Measurements from ENCODE around the gene RIPK4.
"Not testable (repeated sequence)": the region's sequence is repeated elsewhere in the genome, so short reads cannot be mapped to it uniquely, and the experiment has no call there.

The RIPK4 gene

DNA sequence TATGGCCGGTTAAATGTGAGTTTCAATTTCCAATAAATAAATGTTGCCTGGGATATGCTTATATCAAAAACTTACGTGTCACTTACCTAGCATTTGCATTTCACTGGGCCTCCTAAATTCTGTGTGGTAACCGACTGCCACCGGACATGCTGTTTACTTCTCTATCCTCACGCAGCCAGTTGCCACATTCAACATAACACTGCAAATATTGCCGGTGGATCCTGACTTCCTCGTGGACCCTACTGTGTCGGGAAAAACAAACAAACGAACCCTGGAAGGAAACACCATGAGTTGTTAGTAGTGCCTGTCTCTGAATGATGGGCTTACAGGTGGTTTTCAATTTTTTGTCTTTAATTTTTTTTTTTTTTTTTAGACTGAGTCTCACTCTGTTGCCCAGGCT lies 54.1 kb downstream of the RIPK4 start:
- DNase-seq: no peak

DNA sequence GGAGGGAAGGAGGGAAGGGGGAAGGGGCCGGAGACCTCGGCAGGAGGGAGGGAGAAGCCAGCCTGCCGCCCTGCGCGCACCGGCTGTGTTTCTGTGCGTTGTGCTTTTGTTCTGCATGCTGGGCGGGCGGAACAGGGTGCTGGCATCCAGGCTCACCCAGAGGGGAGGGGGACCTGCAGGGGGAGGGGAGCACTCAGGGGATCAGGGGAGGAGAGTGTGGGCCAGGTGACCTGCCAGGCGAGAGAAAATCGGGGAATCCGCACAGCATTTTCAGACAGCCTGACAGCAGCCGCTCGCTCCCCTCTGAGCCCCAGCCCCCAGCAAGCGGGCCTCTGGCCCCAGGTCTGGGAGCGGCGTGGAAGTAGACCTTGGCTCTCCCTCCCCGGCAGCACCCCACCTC lies 54.7 kb downstream of the RIPK4 start:
- no peak for DNase-seq

DNA sequence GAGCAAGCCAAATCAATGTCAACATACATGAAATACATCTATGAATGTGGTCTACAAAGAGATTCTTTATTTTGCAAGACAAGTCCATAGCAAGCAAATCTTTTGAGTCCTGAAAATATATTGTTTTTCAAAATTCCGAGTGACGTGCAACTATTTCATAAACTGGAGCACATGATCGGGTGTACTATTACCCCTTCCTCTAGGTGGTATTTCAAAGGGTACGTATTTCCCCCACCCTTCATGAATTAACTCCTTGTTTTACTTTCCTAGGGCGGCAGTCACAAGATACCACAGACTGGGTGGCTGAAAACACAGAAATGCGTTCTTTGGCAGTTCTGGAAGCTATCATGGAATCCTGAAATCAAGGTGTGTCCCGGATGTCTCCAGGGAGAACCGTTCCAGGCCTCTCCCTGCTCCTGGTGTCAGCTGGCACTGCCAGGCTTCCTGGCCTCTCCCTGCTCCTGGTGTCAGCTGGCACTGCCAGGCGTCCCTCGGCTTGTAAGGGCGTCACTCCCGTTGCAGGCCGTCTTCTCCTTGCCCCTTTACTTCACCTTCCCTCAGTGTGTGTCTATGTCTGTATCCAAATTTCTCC lies 55.3 kb downstream of the RIPK4 start:
- DNase-seq: no peak

DNA sequence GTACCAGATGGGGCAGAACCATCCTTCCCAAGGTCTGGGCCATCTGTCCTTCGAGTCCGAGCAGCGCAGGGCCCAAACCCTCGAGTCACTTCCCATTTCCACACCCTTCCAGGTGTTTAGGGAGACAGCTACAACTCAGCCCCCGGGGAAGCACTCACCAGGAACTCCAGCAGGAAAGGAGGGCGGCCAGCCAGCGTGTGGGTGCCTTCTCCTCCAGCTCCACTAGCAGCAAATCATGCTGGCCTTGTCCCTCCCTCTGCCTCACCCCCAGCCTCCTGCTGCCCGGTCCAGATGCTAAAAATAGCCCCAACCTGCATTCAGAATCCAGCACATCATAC lies 56.1 kb downstream of the RIPK4 start:
- no peak for DNase-seq

DNA sequence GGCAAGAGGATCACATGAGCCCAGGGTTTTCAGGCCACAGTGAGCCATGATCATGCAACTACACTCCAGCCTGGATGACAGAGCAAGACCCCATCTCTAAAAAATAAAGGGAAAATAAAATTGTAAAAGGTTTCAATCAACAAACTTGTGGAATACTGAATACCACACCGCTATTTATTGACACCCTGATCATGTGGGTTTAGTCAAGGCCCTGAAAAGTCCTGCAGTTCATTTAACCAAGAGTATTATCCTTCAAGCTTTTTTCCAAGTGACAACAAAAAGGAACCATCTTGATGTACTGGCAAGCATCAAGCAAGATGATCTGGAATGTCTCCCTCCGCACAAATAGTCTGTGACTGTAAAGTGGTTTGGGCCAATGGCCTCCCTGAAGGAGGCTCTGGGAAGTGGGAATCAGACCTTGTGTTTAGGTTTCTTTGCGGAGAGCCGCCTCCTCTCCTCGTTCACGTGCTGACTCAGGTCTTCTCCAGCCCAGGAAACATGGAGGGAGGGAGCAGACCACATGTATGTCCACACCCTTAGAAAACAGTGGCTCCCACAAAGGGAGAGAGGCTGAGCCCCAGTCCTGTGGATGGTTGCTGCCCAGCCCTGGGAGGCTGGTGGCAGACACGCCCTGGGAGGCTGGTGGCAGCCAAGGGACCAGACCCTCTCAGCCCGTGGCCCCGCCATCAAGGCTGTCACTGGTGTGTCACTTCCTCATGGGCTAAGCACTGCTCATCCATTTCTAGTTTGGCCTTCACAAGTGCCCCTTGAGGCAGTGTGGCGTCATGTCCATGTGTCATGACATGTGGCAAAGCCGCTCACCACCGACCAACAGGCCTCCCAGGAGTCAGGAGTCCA lies 56.7 kb downstream of the RIPK4 start:
- no peak for DNase-seq

DNA sequence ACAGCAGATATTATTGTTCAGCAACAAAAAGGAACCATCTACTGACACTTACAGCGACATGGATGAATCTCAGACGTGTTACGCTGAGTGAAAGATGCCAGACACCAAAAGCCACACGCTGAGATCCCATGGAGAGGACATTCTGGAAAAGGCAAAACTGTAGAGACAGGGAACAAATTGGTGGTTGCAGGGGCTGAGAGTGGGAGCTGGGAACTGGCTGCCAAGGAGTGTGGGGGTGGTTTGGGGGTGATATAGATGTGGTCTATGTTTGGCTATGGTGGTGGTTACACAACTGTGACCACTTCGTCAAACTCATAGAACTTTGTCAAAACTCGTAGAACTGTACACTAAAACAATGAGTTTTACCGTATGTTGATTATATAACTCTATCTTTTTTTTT lies 57.7 kb downstream of the RIPK4 start:
- no peak for DNase-seq

DNA sequence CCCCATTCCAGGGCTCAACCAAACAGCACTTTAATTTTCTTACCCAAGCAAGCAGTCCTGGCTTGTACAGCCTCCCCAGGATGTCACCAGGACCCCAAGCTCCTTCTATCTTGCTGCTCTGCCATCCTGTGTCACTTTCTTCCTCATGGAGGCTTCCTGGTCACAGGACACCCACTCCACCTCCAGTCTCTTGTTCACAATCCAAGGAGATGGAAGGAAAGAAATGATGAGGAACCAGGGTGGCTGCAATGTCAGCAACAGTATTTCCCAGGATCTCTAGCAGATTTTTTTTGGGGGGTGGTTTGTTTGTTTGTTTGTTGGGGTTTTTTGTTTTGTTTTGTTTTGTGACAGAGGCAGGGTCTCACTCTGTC lies 58.9 kb downstream of the RIPK4 start:
- DNase-seq: no peak

DNA sequence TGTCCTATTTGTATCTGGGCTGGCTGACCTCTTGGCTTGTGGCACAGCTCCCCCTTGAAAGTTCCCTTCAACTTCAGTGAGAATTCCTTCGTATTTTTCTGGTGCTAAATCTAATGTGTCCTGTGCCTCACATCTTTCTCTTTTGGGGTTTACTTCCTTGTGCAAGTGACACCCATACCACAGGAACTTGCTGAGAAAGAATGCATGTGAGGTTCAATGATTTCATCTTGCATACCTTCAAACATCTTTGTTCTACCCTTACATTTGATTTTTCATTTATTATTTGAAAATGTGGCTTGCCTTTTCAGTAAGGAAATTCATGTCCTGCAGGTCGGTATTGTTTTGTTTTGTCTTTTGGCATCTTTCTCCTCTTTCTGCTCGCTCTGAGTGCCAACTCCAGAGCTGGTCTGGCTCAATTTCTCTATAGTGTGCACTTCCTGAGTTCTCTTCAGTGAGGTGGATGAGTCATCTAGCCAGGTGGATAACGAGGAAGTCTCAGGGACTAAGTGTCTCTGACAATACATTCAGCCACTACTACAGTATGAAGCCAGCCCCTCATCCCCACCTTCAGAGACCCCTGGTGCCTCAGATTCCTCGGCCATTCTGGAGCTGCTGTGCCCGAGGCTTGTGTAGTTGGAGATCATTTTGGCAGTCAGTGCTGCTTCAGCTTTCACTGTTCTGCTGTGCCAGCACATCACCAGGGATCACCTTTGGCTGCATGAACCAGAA lies 59.5 kb downstream of the RIPK4 start:
- DNase-seq: no peak

DNA sequence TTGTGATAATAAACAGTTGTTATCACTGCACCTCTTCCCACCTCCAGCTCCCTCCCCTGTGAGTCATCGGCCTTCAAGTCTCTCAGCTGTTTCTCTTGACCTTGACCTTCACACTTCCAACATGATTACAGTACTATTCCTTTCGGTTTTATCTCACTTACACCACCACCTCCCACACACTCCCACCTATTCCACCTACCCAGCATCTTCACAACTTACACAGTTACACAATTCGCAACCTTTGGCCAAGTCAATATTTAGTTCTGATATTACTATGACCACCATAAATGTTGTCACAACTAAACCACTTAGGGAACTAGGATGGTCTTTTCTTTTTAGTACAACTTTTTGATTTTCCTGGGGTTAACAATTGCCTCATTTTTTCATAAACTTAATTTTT lies 60.2 kb downstream of the RIPK4 start:
- DNase-seq: no peak

DNA sequence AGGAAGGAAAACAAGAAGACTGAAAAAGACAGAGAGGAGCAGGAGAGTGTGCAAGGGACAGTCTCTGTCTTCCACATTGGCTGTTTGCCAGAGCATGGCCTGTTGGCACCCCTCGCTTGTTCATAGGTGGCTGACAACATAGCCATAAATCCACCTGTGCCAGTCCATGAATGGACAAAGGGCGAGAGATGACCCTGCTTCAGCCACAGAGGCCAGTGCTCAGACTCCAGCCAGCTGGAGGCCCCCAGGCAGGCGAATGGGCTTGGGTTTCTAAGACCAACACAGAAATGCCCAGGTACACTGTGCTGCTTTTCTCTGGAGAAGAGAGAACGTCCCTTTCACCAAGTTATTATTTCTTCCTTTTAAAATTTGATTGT lies 60.6 kb downstream of the RIPK4 start:
- DNase-seq: no peak

DNA sequence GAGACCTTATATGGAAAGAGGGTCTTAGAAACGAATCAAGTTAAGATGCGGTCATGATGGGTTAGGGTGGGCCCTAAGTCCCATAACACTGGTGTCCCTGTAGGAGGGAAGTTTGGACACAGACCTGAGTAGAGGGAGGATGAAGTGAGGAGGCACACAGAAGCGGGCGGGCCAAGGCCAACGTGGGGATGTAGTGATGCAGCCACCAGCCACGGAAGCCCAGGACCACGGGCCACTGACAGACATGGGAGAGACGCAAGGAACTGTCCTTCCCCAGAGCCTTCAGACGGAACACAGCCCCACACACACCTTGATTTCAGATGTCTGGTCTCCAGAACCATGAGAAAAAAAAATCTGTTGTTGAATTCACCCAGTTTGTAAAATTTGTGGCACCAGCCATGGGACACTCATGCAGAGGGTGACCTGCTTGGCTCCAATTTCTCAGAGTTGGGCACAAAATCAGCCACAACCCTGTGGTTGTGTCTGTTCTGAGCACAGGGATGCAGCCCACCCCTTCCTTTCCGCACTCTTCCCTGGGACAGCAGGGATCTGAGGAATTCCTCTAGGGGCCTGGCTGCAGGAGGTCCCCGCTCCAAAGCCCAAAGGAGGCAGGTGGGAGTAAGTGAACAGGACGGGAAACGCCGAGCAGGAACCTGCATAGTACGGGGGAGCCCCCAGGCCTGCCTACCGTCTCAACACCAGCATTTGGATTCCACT lies 61.1 kb downstream of the RIPK4 start:
- no peak for DNase-seq

DNA sequence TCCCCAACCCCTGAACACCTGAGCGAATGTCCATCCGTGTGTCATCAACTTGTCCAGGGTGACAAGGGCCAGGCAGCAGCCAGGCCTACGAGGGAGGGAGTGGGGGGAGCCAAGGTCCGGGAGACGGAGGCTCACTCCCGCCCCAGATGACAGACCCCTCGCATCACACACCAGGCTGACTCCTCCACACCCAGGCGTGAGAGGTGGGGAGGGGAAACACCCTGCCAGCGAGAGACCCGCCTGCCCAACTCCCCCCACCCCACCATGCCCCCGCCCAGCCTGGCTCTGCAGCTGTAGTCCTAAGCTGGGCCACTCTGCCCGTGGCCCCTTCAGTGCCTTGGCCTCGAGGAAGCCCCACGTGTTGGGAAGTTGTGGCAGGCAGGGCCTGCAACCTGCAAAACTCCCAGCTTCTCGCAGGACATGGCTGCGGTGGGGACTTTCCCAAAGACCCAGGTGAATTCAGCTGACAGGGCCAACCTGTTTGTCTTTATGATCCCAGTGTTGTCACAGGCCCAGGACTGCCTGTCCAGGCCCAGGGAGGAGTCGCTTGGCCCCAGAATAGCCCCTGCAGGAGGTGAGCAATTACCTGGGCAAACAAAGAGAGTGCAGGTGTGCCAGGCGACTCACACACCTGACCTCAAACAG lies 62.9 kb downstream of the RIPK4 start:
- no peak for DNase-seq

DNA sequence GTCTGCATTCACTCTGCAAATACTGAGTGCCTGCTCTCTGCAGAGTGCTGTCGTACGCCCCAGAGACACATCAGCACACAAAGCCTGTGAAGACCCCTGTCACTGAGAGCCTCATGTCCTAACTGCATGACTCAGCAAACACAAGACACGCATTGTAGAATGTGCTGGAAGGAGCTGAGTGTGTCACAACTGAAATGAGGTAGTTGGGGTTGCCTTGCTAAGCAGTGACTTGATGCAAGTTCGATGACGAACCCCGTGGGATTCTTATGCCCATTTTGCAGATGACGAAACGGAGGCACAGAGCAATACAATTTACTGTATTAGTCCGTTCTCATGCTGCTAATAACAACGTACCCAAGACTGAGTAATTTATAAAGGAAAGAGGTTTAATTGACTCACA lies 65.1 kb downstream of the RIPK4 start:
- no peak for DNase-seq

DNA sequence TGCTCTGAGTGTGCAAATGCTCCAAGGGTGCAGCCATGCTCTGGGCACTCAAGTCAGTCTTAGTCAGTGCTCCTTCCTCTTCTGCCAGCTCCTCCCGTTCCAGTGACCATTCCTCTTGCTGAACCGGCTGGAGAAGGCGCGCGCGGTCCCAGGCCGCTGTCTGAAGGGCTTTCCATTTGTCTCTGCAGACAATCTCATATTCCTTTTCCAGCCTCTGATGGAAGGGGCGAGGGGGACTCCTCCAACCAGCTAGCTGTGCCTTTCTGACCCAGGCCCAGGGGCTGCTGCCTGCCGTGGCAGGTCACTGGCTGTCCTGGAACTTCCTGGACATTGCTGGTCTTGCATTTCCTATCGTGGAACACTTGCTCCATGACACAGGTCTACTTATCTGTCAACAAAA lies 67.5 kb downstream of the RIPK4 start:
- no peak for DNase-seq

DNA sequence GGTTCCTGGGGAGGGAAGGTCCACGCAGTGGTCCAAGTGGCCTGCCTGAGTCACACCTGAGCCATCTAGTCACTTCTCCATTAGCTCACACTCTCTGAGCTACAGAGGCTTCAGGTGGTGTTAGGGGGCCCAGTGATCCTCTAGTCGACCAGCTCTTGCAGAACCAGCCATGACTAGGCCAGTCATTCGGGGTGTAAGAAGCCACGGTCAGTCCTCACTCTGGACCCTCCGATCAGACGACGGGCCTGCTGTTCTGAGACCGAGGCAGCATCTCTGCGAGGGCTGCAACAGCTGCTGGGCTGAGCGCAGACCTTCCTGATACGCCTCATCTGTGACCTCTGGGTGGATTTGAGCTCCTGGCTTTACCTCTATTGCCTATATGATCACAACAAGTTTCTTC lies 68.8 kb downstream of the RIPK4 start:
- no peak for DNase-seq

DNA sequence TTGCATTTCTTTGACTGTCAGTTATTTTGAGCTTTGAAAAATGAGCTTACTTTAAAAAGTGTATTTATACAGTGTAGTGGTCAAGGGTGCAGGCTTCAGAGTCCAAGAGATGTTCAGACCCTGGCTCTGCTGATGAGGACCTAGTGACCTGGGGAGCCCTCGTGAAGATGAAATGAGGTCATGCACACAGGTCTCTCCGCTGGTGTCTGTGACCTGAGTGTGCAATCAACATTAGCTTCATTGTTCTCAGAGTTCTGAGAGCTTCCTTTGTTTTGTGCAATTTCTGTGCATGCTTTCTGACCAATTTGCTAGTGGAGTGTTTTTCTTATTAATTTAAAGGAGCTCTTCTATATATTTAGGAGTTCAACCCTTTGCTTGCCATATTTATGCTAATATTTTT lies 71.3 kb downstream of the RIPK4 start:
- no peak for DNase-seq

DNA sequence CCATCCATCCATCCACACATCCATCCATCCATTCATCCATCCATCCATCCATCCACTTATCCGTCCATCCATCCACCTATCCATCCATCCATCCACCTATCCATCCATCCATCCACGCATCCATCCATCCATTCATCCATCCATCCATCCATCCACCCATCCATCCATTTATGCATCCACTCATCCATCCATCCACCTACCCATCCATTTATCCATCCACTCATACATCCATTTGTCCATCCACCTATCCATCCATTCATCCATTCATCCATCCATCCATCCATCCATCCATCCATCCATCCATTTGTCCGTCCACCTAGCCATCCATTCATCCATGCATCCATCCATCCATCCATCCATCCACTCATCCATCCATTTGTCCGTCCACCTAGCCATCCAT lies 72.8 kb downstream of the RIPK4 start:
- not testable (repeated sequence) for DNase-seq

DNA sequence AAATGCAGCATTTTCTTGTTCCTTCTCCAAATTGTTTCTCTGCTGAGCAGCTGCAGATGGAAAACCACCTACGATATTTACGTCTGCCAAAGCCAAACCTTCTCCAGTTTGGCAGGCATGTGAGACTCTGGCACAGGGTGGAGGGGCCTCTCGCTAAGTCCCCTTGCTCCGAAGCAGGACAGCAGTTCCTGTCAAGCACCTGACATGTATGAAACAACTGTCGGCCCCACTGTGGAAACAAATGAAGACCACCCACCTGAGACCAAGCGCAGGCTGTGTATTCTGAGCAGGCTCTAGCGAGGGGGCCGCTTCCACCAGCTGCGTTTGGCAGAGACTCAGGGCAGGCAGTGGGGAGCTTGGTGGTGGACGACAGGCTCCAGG lies 74.7 kb downstream of the RIPK4 start:
- no peak for DNase-seq

DNA sequence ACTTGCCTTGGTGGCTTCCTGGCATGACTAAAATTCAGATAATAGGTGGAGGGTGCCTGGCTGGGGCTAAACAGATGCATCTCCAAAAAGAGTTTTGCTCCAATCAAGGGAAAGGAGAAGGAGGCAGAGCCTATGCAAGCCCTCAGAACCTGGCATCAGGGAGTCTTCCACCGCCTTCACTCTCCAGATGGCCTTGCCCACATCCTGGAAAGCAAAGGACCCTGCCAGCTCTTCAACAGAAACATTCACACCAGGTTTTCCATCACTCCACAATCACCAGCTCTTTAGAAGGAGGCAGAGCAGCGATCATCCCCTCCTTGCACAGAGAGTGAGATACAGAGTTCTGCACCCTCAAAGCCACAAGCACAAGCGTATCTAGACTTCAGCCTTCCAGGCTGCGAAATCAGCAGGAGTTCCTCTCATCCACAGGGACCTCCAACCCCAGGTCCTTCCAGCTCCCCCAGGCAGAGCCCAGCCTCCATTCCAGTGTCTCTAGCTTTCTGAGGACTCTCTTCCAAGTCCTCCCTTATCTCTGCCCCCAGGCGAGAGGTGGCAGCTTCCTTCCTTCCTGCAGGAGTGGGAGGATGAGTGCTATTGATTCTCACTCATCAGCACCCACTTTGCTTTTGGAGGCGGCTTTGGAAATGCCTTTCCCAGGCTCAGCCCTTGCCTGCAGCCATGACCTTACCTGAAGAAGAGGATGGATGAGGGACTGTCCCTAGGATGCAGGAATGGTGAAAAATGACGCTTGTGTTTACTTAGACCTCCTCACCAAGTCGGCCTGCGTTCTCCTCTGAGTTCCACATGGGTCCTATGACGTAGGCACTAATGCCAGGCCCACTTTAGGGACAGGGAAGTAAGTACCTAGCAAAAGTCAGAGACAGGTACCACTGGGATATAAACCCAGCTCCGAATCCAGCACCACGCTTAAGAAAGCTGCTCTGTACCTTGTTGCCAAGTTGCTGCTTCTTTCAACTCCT lies 75.4 kb downstream of the RIPK4 start:
- no peak for DNase-seq
